MV-4-11 (cell line): Measurements from ENCODE around the gene VWA5A.
A peak's percentile ranks its signal among the peaks of the same experiment; 100 is the strongest.

Experiments used
- DNase-seq: peaks from one replicate; lab custom pipeline; 2025; lab: John Stamatoyannopoulos, UW

Gene VWA5A

GRCh38 chr11:124114942-124115781 lies at the start of gene VWA5A:
TSS of gene VWA5A (plus strand) at chr11:124115450. CDS start at chr11:124117512, 2,062 bp downstream.
- DNase-seq: peak; percentile 80

GRCh38 chr11:124068601-124069110 lies 46.6 kb upstream of the VWA5A start:
- DNase-seq: peak; percentile 15

- peak; percentile 75 for DNase-seq
These were observed 45.5 kb upstream of the VWA5A start for GRCh38 chr11:124069429-124070401.

- DNase-seq: peak; percentile 95
These were observed 44.2 kb upstream of the VWA5A start for GRCh38 chr11:124070915-124071622.

- DNase-seq: no peak
These were observed 43.7 kb upstream of the VWA5A start for GRCh38 chr11:124071623-124071948.

- no peak for DNase-seq
These were observed 43.1 kb upstream of the VWA5A start for GRCh38 chr11:124072147-124072546.

- no peak for DNase-seq
These were observed 40.7 kb upstream of the VWA5A start for GRCh38 chr11:124074554-124074953.

- DNase-seq: no peak
These were observed 39.8 kb upstream of the VWA5A start for GRCh38 chr11:124075492-124075840.

- no peak for DNase-seq
These were observed 39.2 kb upstream of the VWA5A start for GRCh38 chr11:124075841-124076651.

GRCh38 chr11:124077266-124077665 lies 38.0 kb upstream of the VWA5A start:
- no peak for DNase-seq

- no peak for DNase-seq
These were observed 36.7 kb upstream of the VWA5A start for GRCh38 chr11:124078591-124078990.

- DNase-seq: no peak
These were observed 35.5 kb upstream of the VWA5A start for GRCh38 chr11:124079631-124080326.

GRCh38 chr11:124080327-124081001 lies 34.8 kb upstream of the VWA5A start:
- DNase-seq: no peak

- DNase-seq: no peak
These were observed 33.8 kb upstream of the VWA5A start for GRCh38 chr11:124081483-124081882.

- no peak for DNase-seq
These were observed 32.9 kb upstream of the VWA5A start for GRCh38 chr11:124082371-124082770.

GRCh38 chr11:124085583-124085982 lies 29.7 kb upstream of the VWA5A start:
- no peak for DNase-seq

GRCh38 chr11:124085997-124086846 lies 29.0 kb upstream of the VWA5A start:
- DNase-seq: no peak

- no peak for DNase-seq
These were observed 24.3 kb upstream of the VWA5A start for GRCh38 chr11:124090996-124091395.

GRCh38 chr11:124093330-124093729 lies 21.9 kb upstream of the VWA5A start:
- no peak for DNase-seq
